Measurements from ENCODE around the gene BDKRB2.

Gene BDKRB2

DNA sequence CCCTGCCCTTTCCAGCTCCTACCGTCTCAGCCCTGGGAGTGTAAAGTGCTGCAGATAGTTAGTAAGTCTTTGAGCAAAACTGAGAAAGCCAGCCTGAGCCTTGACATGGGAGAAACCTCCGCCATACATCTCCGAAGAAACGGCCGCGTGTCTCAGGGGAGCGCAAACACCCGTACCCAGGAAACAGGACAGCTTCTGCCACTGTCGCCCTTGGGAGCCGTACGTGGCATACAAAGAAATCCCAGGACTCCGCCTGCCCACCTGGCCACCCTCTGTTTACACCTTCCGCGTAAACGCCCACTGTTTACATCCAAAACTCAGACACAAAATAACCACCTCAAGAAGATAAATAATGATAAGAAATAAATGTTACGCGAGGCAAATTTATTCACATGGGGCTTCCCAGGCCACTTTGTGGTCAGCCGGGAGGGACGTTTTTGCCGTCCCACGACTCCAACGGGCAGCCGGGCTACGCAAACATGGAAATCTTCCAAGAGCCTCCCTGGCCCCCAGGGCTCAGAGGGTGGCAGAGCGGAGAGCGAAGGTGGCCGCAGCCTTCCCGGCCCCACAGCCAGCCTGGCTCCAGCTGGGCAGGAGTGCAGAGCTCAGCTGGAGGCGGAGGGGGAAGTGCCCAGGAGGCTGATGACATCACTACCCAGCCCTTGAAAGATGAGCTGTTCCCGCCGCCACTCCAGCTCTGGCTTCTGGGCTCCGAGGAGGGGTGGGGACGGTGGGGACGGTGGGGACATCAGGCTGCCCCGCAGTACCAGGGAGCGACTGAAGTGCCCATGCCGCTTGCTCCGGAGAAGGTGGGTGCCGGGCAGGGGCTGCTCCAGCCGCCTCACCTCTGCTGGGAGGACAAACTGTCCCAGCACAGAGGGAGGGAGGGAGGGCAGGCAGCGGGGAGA is at the start of gene BDKRB2:
BDKRB2 (plus strand) TSS at position 689 of the 908 bp plus-strand sequence. CDS start 32,269 bp downstream, outside the sequence.
- DNase-seq: no peak

GRCh38 chr14:96154900-96155299 is 49.7 kb upstream of the BDKRB2 start:
- DNase-seq: no peak

GRCh38 chr14:96156804-96157760 is 47.6 kb upstream of the BDKRB2 start:
- DNase-seq: no peak

- DNase-seq: no peak
These were observed 45.9 kb upstream of the BDKRB2 start for GRCh38 chr14:96158735-96159134.

- DNase-seq: no peak
These were observed 44.3 kb upstream of the BDKRB2 start for GRCh38 chr14:96160076-96160912.

- no peak for DNase-seq
These were observed 43.7 kb upstream of the BDKRB2 start for GRCh38 chr14:96160913-96161310.

DNA sequence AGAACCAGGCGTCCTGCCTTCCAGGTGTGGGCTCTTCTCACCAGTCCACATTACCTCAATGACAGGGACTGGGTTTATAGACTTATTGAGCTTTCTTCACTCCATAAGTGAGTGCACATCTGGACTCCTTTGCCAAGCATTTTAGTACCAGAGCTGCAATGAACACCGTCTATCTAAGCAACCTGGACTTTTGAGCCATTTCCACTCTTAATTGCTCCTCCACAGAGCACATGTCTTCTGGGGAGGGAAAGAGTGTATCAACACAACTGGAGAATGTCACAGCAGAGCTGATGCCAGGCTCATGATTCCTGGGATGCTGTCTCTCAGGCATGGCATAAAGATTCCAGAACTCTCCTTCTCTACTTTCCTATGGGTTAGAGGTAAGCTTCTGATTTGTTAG is 43.0 kb upstream of the BDKRB2 start:
- DNase-seq: no peak

DNA sequence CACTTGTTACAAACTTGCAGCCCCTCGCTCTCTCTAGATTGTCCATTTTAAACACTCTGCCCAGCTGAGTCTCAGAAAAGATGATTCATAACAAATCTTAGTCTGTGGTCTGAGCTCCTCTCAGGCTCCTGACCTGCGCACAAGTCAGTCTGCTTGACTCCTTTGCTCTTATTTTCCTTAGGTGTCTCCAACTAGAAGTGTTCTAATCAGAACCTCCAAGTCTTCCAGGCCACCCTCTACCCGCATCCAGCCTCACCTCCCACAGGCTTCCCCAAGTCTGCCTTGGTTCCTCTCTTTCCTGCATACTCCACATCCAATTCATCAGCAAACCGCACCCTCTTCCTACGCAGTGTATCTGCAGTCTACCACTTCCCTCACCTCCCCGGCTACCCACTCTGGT is 42.4 kb upstream of the BDKRB2 start:
- DNase-seq: no peak

DNA sequence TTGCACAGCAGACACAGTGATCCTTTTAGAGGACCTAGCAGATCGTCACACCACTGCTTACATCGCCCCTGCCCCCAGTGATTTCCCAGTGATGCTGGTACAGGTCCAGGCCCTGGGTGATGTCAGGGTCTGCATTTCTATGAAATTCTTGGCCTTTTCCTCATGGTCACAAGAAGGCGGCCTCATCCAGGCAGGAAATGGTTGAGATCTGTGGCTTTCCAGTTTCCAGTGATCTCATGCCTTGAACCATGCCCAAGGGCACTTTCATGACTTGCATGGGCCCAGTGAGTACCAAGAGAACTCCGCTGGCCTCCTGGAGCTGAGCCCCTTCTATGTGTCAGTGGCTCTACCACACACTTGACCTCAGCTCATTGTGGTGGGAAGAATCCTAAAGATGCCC is 41.9 kb upstream of the BDKRB2 start:
- no peak for DNase-seq

DNA sequence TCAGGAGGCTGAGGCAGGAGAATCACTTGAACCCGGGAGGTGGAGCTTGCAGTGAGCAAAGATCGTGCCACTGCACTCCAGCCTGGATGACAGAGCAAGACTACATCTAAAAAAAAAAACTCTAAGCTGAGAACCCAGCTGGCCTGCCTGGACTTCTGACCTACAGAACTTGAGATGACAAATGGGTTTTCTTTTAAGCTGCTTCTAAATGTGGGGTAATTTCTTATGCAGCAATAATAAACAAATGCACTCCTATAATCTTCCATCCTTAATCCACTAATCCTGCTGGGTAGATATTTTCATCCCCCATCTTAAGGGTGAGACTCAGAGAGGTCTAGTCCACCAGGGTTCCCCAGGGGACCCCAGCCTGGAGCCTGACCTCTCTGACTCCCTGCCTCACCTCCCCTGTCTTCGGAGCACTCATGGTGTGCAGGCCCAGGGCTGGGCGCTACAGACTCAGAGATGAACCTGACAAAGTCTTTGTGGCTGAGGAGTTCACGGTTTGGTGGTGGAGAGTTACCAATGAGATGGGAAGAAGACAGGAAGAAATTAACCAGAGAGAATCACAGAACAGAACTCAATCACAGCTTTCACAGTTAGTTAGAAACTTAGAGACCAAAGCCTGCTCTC is 39.7 kb upstream of the BDKRB2 start:
- DNase-seq: no peak

DNA sequence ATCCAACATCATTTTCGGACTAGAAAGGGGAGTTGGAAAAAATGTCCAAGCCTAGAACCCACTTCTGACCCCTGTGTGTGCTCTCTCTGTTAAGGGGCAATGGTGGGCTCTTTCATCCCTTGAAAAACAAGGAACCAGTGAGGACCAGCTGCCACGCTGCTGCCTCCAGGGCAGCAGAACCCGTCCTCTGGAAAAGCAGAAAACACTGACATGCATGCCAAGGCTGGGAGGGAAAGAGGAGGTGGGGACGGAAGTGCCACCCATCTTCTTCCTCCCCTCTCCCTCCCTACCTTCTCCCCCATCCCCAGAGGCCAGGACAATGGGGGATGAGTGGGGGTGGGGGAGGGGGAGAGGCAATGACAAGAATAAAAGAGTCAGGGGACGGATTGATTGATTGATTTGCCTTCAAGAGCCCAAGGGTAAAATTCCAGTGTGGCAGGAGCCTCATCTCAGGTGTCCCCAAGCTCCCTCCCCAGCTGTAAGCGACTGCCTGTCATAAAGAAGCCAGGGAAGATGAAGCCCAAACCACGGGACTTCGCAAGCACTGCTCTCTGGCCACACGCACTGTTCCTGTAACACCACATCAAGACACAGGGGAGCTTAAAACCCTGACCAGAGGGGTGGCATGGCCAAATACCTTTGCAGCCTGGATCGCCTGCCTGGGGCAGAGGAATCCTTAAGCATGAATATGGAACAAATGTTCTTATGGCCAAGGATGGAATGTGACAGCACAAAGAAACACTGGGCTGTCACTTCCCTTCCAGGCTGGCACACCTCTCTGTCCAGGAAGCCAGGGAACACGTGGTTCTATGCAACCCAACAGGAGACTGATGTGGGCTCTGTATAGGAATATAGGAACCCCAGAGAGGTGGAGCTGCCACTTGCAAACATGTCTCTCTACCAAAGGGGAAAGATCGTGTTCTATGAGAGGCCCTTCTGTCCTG is 38.9 kb upstream of the BDKRB2 start:
- DNase-seq: no peak

GRCh38 chr14:96166461-96167223 is 38.0 kb upstream of the BDKRB2 start:
- no peak for DNase-seq

- DNase-seq: no peak
These were observed 37.2 kb upstream of the BDKRB2 start for GRCh38 chr14:96167224-96168148.

DNA sequence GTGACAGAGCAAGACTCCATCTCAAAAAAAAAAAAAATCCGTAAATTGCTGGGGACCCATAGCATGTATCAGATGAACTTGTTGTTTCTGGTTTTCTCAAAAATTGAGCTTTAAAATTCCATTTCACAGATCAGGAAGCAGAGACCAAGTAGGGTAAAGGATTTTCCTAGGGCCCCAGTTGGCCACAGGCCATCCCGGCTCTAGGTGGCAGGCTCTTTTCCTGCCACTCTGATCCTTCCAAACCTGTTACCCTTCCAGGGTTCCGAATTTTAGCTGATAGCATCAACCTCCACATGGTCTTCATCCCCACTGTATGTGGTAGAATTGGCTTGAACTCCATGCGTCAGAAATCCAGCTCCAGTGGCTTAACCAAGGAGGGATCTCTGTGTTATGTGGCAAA is 36.1 kb upstream of the BDKRB2 start:
- DNase-seq: no peak

DNA sequence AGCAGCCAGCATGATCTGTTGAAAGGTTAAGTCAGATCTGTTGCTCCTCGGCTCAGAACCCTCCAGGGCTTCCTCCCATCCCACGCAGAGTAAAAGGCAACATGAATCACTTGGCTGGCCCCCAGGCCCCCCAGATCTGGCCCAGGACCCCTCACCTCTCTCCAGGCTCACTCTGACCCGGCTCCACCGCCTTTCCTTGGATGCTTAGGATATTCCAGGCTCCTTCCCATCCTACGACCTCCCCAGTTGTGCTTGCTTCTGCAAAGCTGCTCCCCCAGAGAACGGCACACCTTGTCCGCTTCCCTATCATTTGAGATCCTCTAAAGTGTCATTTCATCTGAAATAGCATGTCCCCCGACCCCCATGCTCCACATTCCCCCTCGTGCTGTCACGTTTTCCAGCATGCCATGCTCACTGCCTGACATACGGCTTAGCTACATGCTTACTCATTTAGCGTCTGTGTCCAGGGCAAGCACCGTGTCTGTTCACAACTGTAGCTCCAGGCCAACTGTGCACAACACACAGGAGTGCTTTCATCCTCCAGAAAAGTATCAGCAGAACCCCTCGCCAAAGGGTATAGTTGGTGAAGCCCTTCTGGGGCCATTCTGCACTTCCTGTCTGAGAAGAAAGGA is 33.6 kb upstream of the BDKRB2 start:
- DNase-seq: no peak

- DNase-seq: no peak
These were observed 30.8 kb upstream of the BDKRB2 start for GRCh38 chr14:96173636-96174475.

GRCh38 chr14:96176275-96176674 is 28.4 kb upstream of the BDKRB2 start:
- DNase-seq: no peak

DNA sequence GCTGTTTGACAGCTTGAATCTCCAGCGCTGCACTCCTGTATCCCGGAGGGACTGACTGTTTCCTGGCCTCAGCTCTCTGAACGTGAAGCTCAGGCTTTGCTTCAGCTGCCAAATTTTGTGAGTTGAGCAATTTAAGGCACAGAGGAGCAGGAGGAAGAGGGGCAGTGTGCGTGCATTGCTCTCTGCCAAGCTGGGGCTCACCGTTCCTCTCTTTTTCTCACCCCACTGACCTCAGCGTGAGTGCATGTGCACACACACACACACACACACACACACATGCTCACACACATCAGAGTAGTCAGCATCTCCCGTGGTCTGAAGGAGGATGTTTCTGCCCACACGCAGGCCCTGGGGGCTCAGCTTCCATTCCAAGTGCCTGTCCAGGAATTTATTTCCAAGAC is 27.8 kb upstream of the BDKRB2 start:
- no peak for DNase-seq
